GM23338 (cell line): Measurements from ENCODE around the gene BCL11B. TPM values are rescaled to one million over a fixed set of nuclear protein-coding genes. Genes with fewer than 3 reads are reported as not detected.

Experiments
- ATAC-seq: fragments of 200-7000 bp; cut with Tn5 transposase; 3 replicates; pipeline ENCODE4 v1.9.1; 2020
- DNase-seq: peaks from one replicate; pipeline ENCODE4 v3.0.0-alpha.2; 2015; ENCODE audit warnings: low spot score
- H2AFZ ChIP-seq: fragments of 200-600 bp; sonication (generic); 2 replicates; pipeline ENCODE4 v1.8.0; 2016; ENCODE audit warnings: antibody characterized with exemption, mild to moderate bottlenecking, moderate library complexity
- H3F3A ChIP-seq: fragments of 200-600 bp; sonication (generic); replicated peaks from 2 replicates; pipeline ENCODE4 v1.8.0; 2017; ENCODE audit warnings: antibody characterized with exemption, mixed run types, low read depth
- H3K27ac ChIP-seq: fragments of 200-600 bp; sonication (generic); 2 replicates; pipeline ENCODE4 v1.6.1; 2016; ENCODE audit warnings: low read depth
- H3K27me3 ChIP-seq: fragments of 200-600 bp; sonication (generic); 2 replicates; pipeline ENCODE4 v1.8.0; 2016; ENCODE audit warnings: mild to moderate bottlenecking, mixed run types, moderate library complexity; ENCODE audit not compliant: insufficient read depth
- H3K36me3 ChIP-seq: fragments of 200-600 bp; sonication (generic); 2 replicates; pipeline ENCODE4 v1.8.0; 2016; ENCODE audit warnings: mild to moderate bottlenecking; ENCODE audit not compliant: insufficient read depth
- H3K4me1 ChIP-seq: fragments of 200-600 bp; sonication (generic); 2 replicates; pipeline ENCODE4 v1.8.0; 2016; ENCODE audit warnings: mild to moderate bottlenecking, moderate library complexity; ENCODE audit not compliant: insufficient read depth
- H3K4me2 ChIP-seq: fragments of 200-600 bp; sonication (generic); 2 replicates; pipeline ENCODE4 v1.7.1; 2017; ENCODE audit warnings: mixed run types
- H3K4me3 ChIP-seq: fragments of 200-600 bp; sonication (generic); 2 replicates; pipeline ENCODE4 v1.6.1; 2016; ENCODE audit warnings: mixed run types
- H3K79me2 ChIP-seq: fragments of 200-600 bp; sonication (generic); replicated peaks from 2 replicates; pipeline ENCODE4 v1.8.0; 2017; ENCODE audit warnings: mild to moderate bottlenecking; ENCODE audit not compliant: insufficient read depth
- H3K9me2 ChIP-seq: fragments of 200-600 bp; sonication (generic); 2 replicates; pipeline ENCODE4 v1.8.0; 2017; ENCODE audit not compliant: insufficient read depth
- H4K20me1 ChIP-seq: fragments of 200-600 bp; sonication (generic); replicated peaks from 2 replicates; pipeline ENCODE4 v1.8.0; 2017; ENCODE audit warnings: mild to moderate bottlenecking; ENCODE audit not compliant: insufficient read depth
- H3K27ac Mint-ChIP-seq: 2 replicates; pipeline ENCODE4 v1.8.0; 2020; ENCODE audit warnings: inconsistent platforms, mild to moderate bottlenecking, moderate library complexity, mixed read lengths
- H3K27me3 Mint-ChIP-seq: 3 replicates; pipeline ENCODE4 v1.8.0; 2022; ENCODE audit warnings: low read depth, mild to moderate bottlenecking, moderate library complexity, mixed read lengths, inconsistent platforms; ENCODE audit not compliant: insufficient read depth, poor library complexity
- H3K36me3 Mint-ChIP-seq: 3 replicates; pipeline ENCODE4 v1.8.0; 2021; ENCODE audit warnings: low read depth, mild to moderate bottlenecking, inconsistent platforms, moderate library complexity, mixed read lengths
- H3K4me1 Mint-ChIP-seq: 3 replicates; pipeline ENCODE4 v1.8.0; 2020; ENCODE audit warnings: mild to moderate bottlenecking, inconsistent platforms, mixed read lengths
- H3K4me3 Mint-ChIP-seq: 3 replicates; pipeline ENCODE4 v1.8.0; 2021; ENCODE audit warnings: moderate library complexity, mild to moderate bottlenecking, inconsistent platforms, mixed read lengths
- H3K9me3 Mint-ChIP-seq: 3 replicates; pipeline ENCODE4 v1.8.0; 2020; ENCODE audit warnings: moderate library complexity, mild to moderate bottlenecking, inconsistent platforms, mixed read lengths
- CREB1 ChIP-seq: fragments of 250-450 bp; sonication (Bioruptor Pico); IDR thresholded peaks from 2 replicates; pipeline ENCODE4 v1.5.0; 2020; ENCODE audit warnings: low read depth, mild to moderate bottlenecking, moderate library complexity
- EZH2 ChIP-seq: fragments of 200-600 bp; sonication (generic); IDR thresholded peaks from one replicate; pipeline ENCODE4 v1.8.0; 2017; ENCODE audit warnings: antibody characterized with exemption, mild to moderate bottlenecking, low read depth; ENCODE audit not compliant: unreplicated experiment
- JUNB ChIP-seq: IDR thresholded peaks from one replicate; pipeline ENCODE4 v1.6.1; 2016; ENCODE audit warnings: antibody characterized with exemption; ENCODE audit not compliant: unreplicated experiment
- NANOG ChIP-seq: IDR thresholded peaks from 2 replicates; pipeline ENCODE4 v1.6.1; 2016; ENCODE audit warnings: antibody characterized with exemption, borderline replicate concordance
- POLR2AphosphoS5 ChIP-seq: IDR thresholded peaks from 2 replicates; pipeline ENCODE4 v1.6.1; 2016; ENCODE audit warnings: antibody characterized with exemption, low read depth
- STAT1 ChIP-seq: IDR thresholded peaks from one replicate; pipeline ENCODE4 v1.6.1; 2016; ENCODE audit warnings: antibody characterized with exemption; ENCODE audit not compliant: unreplicated experiment
- polyA plus RNA-seq: library from polyadenylated mRNA; unstranded; fragments of >200 nt; fragmentation: Nextera tagmentation; extraction: Ambion mirVana; gene quantifications from 2 replicates; pipeline ENCODE4 v1.2.1, GENCODE V29; 2016
- total RNA-seq: library from RNA; depleted of rRNA; stranded (reverse); fragments of >200 nt; shearing (Covaris generic); gene quantifications from 2 replicates; pipeline ENCODE4 v1.2.3, GENCODE V29; 2014
- TF ChIP-seq, protein P1 (sequence below), 2 experiments: fragments of 200-600 bp in 1 of 2; sonication (generic) in 1 of 2; conservative IDR thresholded peaks; 2 replicates each; pipeline versions ENCODE4 v1.5.1 to v1.6.1; 2016 to 2017; ENCODE audit warnings: antibody characterized with exemption in 2 of 2, low read depth in 2 of 2, mild to moderate bottlenecking in 2 of 2, moderate library complexity in 1 of 2

Gene BCL11B
- total and polyA plus RNA-seq, 2 experiments from 2014 or later: 2.4 to 6.7 TPM

DNA sequence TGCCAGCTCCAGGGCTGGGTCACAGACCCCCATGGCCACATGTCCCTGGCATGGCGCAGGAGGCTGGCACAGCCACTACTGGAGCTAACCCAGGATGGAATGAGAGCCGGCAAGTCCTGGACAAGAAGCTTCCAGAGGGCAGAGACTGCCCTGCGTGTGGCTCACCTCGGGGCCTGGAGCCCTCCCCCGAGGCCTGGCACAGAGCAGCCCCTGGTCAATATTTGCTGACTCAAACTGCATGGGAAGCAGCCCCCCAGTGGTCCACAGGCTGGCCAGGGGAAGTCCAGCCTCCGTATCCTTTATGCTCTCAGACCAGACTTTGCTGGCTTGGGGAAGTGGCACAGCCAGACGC, 71.4 kb downstream of the BCL11B start:
- H3K4me3 Mint-ChIP-seq: no peak overlapping the region
- ATAC-seq (no peak), DNase-seq (no peak)
- TF ChIP-seq STAT1: no peak
- H3K36me3 Mint-ChIP-seq: no peaks in the 10 kb centered on the region; the same call in 2 of the 3 replicates
- no peak overlapping the region for H3K27ac Mint-ChIP-seq
- H3F3A ChIP-seq: no peaks in the 10 kb centered on the region; the same call in 1 of the 2 replicates
- peaks cover 3% of the 10 kb centered on the region; the same call in 1 of the 2 replicates for H4K20me1 ChIP-seq
- H3K27ac ChIP-seq: no peak overlapping the region
- peaks cover 47% of the 10 kb centered on the region for H3K79me2 ChIP-seq
- H3K9me3 Mint-ChIP-seq: no peaks in the 10 kb centered on the region
- no peaks in the 10 kb centered on the region for H3K36me3 ChIP-seq
- H3K4me3 ChIP-seq: no peak overlapping the region
- H3K27me3 Mint-ChIP-seq: peaks cover 26% of the 10 kb centered on the region
- no peaks in the 10 kb centered on the region for H3K27me3 ChIP-seq
- H3K9me2 ChIP-seq: no peaks in the 10 kb centered on the region
- H3K4me1 ChIP-seq: peaks cover 22% of the 10 kb centered on the region
- no peak overlapping the region for H2AFZ ChIP-seq
- peaks cover 31% of the 10 kb centered on the region for H3K4me1 Mint-ChIP-seq
- H3K4me2 ChIP-seq: no peak overlapping the region

DNA sequence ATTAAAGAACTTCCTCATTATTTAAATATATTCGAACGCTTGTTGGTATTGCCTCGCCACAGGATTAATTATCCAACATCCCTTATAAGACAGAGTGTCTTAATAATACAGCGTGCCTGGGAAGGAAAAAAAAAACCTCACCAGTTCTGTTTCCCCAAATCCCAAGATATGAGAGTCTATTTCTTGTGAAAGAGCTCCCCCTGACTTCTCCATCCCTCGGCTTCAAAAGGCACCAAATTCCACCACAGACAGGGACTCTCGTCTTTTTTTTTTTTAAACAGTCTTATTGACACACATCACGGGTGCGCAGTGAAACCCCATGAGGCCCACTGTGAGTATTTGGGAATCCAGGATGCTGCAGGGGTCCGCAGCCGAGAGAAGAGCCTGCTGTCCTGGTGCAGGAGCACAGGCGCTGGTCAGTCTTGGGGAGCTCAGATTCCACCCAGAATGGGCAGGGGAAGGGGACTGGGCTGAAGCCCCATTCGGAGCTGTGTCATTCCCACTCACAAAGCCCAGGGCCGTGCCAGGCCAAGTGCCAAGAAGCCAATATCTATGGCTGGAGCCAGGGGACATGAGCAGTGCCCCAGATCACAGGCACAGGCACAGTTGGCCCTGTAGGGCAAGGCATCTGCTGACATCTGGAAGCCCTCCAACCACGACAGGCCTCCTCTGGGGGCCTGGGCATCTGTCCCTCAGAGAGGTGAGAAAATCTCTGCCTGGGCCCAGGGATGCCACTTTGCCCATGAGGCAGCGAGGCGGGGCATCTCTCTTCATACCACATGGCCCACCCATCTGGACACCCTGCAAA, 71.9 kb downstream of the BCL11B start:
- Mint-ChIP-seq H3K4me3 (no peak overlapping the region), H3K9me3 (no peaks in the 10 kb centered on the region), H3K27ac (no peak overlapping the region; the same call in 1 of the 2 replicates), H3K4me1 (peaks cover 28% of the 10 kb centered on the region), H3K27me3 (peaks cover 28% of the 10 kb centered on the region), H3K36me3 (no peaks in the 10 kb centered on the region; the same call in 2 of the 3 replicates)
- Histone ChIP-seq H3K4me2 (no peak overlapping the region), H3K4me1 (peaks cover 22% of the 10 kb centered on the region), H3K27me3 (no peaks in the 10 kb centered on the region), H3K79me2 (peaks cover 48% of the 10 kb centered on the region), H2AFZ (no peak overlapping the region), H4K20me1 (peaks cover 3% of the 10 kb centered on the region; the same call in 1 of the 2 replicates), H3K27ac (no peak overlapping the region; the same call in 1 of the 2 replicates), H3K4me3 (no peak overlapping the region), H3K36me3 (no peaks in the 10 kb centered on the region), H3F3A (no peaks in the 10 kb centered on the region; the same call in 1 of the 2 replicates), H3K9me2 (no peaks in the 10 kb centered on the region)
- DNase-seq (no peak), ATAC-seq (no peak)
- TF ChIP-seq NANOG: no peak
- TF ChIP-seq, protein P1, sequence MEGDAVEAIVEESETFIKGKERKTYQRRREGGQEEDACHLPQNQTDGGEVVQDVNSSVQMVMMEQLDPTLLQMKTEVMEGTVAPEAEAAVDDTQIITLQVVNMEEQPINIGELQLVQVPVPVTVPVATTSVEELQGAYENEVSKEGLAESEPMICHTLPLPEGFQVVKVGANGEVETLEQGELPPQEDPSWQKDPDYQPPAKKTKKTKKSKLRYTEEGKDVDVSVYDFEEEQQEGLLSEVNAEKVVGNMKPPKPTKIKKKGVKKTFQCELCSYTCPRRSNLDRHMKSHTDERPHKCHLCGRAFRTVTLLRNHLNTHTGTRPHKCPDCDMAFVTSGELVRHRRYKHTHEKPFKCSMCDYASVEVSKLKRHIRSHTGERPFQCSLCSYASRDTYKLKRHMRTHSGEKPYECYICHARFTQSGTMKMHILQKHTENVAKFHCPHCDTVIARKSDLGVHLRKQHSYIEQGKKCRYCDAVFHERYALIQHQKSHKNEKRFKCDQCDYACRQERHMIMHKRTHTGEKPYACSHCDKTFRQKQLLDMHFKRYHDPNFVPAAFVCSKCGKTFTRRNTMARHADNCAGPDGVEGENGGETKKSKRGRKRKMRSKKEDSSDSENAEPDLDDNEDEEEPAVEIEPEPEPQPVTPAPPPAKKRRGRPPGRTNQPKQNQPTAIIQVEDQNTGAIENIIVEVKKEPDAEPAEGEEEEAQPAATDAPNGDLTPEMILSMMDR (conservative IDR thresholded peaks at IDR 0.05; ENCODE audit: low read depth in 2 of 2): peak in 1 of 2 experiments; percentile 24; a peak in 1 of 4 replicates
- TF ChIP-seq POLR2AphosphoS5: no peak

DNA sequence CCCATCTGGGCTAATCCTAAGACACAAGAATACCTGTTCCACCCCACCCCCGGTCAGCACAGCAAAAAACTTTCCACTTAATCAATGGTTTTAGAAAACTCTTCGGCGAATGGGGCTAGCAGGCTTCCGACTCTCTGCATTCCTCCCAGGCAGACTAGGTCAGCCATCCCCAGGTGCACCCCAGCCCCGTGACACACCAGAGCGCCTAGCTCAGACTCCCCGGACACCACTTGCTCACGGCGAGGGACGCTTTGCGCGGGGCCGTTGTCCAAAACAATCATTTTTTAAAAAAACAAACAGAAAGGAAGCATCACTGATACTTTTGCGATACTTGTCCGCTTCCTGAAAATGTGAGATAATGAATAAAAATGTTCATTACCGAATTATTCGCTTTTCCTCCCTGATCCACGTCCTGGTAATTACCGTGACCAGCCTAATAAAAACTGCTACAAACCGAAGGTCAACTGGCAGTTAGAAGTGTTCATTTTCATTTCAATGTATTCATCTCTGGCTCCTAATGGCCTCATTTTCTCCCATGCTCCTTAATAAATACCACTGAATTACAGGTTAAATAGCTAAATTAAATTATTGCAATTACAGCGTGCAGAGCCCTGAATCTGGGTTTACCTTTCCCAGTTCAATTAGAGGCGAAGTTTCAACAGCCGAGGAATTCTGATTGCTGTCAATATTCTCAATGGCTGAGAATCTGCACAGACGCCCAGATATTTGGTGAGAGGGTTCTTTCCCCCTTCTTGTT, 73.1 kb downstream of the BCL11B start:
- H3K4me2 ChIP-seq: peak overlapping the region; percentile 31; the same call in 1 of the 2 replicates
- Mint-ChIP-seq H3K4me1 (peaks cover 29% of the 10 kb centered on the region), H3K27me3 (peaks cover 29% of the 10 kb centered on the region), H3K27ac (peak overlapping the region; percentile 82), H3K9me3 (no peaks in the 10 kb centered on the region), H3K36me3 (no peaks in the 10 kb centered on the region), H3K4me3 (no peak overlapping the region)
- H3K79me2 ChIP-seq: peaks cover 50% of the 10 kb centered on the region
- H3K4me3 ChIP-seq: no peak overlapping the region
- no peak overlapping the region for H2AFZ ChIP-seq
- peaks cover 22% of the 10 kb centered on the region for H3K4me1 ChIP-seq
- no peaks in the 10 kb centered on the region for H3K27me3 ChIP-seq
- H3K9me2 ChIP-seq: no peaks in the 10 kb centered on the region
- no peaks in the 10 kb centered on the region for H3K36me3 ChIP-seq
- no peaks in the 10 kb centered on the region; the same call in 1 of the 2 replicates for H3F3A ChIP-seq
- peak; percentile 15; the same call in 2 of the 3 replicates for ATAC-seq
- H4K20me1 ChIP-seq: peaks cover 3% of the 10 kb centered on the region; the same call in 1 of the 2 replicates
- DNase-seq: peak; percentile 39
- H3K27ac ChIP-seq: peak overlapping the region; percentile 74
- TF ChIP-seq POLR2AphosphoS5 (no peak), NANOG (no peak), JUNB (no peak), CREB1 (CRISPR knock-in tag) (no peak), EZH2 (no peak)
- TF ChIP-seq, protein P1 (conservative IDR thresholded peaks at IDR 0.05; ENCODE audit: low read depth in 2 of 2): no peak
